ENCODE results near the gene TNFRSF1A.
"Not testable (repeated sequence)": the region's sequence is repeated elsewhere in the genome, so short reads cannot be mapped to it uniquely, and the experiment has no call there.

TNFRSF1A gene

GRCh38 chr12:6355491-6356373, 13.9 kb upstream of the TNFRSF1A start:
- no peak for DNase-seq (ENCODE audit: low spot score)

- no peak for DNase-seq (ENCODE audit: low spot score)
Measured at GRCh38 chr12:6354495-6355393, 12.9 kb upstream of the TNFRSF1A start.

GRCh38 chr12:6352193-6353173, 10.6 kb upstream of the TNFRSF1A start:
- DNase-seq (ENCODE audit: low spot score), result peak; percentile 61

- no peak for DNase-seq (ENCODE audit: low spot score)
Measured at GRCh38 chr12:6351622-6352021, 9.7 kb upstream of the TNFRSF1A start.

DNA sequence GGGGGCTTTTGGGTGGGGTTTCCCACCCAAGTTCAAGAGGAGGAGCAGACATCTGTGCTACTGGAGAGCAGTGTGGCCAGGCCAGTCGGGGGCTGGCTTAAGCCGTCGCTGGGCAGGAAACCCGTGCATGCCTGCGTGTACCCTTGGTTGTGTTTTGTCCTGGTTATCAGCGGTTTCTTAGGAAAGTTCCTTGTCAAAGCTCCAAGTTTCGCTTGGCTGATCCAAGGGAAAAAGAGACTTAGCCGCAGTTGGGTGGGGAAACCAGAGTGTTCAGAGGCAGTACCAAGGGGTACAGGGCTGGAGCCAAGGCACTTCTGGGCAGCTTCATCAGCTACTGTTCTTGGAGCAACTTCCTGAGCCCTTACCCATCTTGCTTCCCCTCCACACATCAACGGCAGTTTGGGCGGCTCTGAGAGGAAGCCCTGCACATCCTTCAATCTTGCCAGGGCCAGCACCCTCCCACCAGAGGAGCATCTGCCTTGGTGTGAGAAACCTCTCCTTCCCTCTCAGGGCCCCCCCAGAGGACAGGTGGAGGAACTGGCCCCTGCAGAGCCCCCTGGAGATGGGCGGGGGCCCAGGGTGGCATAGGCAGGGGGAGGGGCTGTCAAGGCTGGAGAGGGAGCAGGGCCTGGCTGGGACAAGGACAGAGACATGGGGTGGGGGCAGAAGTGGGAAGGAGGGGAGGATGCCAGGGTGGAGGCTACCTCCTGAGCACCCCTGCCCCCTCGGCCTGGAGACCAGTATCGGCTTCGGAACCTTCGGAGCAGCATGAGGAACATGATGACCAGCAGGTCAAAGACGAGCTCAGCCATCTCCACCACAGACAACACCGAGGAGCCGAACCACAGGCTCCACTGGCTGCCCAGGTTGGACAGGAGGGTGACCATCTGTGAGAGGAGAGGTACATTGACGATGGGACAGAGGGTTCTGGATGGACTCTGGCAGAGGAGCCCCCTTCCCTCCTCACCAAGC, 5.8 kb upstream of the TNFRSF1A start:
- DNase-seq (ENCODE audit: low spot score), result no peak

- no peak for DNase-seq (ENCODE audit: low spot score)
Measured at GRCh38 chr12:6346942-6347341, 5.1 kb upstream of the TNFRSF1A start.

DNA sequence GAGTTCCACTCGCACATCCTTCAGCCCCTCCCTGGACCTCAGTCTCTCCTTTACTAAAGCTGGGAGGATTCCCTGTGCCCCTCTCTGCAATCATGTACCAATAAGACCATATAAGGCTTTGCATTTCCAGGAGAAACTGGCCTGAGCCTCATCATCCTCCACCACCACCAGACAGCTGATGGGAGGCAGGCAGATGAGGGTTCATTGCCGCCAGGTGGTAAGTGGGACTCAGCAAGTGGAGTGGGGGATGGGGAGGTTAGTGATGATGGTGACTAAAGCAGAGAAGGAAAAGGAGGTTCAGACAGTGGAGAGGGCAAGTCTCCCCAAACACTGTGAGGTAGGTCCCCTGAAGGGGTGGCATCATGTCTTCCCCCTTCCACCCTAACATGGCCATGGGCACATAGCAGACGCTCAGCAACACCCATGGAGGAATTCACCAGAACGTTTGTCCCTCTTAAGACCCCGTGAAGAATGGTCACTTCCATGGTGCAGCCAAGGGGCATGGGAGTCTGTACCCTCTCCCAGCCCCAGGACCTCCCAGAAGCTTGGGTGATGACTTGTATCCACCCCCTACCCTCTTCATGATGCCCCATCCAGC, 4.5 kb upstream of the TNFRSF1A start:
- DNase-seq (ENCODE audit: low spot score), result no peak

GRCh38 chr12:6345319-6346091, 3.6 kb upstream of the TNFRSF1A start:
- no peak for DNase-seq (ENCODE audit: low spot score)

DNA sequence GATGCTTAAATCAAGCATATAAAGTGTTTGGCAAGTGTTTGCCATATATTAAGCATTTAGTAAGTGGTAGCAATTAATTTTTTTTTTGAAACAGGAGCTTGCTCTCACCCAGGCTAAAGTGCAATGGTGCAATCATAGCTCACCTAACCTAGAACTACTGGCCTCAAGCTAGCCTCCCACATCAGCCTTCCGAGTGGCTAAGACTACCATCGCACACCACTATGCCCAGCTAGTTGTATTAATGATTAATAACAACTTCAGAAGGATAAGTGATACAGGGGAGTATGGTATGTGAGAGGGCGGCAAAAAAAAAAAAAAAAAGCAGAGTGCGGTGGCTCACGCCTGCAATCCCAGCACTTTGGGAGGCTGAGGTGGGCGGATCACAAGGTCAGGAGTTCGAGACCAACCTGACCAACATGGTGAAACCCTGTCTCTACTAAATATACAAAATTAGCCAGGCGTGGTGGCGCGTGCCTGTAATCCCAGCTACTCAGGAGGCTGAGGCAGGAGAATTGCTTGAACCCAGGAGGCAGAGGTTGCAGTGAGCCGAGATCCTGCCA, 2.3 kb upstream of the TNFRSF1A start:
- not testable (repeated sequence) for DNase-seq (ENCODE audit: low spot score)

GRCh38 chr12:6343518-6343917, 1.6 kb upstream of the TNFRSF1A start:
- DNase-seq (ENCODE audit: low spot score), result no peak

GRCh38 chr12:6342140-6342889, 439 bp upstream of the TNFRSF1A start:
- no peak for DNase-seq (ENCODE audit: low spot score)

DNA sequence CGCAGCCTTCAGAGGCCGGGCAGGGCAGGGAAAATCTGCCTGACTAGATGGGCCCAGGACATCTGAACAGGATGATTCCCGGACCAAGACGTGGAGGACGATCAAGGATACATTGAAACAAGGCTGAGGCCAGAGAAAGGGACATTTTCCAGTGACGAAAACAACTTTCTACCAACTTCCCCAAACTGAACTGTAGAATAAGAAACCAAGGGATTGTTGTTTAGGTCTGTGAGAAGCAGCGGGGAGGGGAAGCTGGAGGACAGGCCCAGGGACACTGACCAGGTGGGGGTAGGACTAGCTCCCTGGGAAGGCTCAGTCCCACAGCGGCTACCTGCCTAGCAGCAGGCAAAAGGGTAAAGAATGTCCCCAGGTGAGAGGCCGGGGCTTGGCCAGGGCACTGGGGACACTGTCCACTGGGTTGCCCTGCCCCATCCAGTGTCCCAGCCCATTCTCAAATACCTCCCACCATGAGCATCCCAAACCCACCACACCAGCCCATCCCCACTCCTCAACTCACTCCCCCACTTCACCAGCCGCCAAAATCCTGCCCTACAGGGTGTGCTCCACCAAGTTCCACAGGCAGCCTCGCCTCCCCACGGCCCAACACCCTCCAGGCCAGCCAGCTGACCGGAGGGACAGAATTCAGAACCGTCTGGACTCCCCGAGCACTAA, 995 bp downstream of the TNFRSF1A start:
- DNase-seq (ENCODE audit: low spot score), result peak; percentile 51

DNA sequence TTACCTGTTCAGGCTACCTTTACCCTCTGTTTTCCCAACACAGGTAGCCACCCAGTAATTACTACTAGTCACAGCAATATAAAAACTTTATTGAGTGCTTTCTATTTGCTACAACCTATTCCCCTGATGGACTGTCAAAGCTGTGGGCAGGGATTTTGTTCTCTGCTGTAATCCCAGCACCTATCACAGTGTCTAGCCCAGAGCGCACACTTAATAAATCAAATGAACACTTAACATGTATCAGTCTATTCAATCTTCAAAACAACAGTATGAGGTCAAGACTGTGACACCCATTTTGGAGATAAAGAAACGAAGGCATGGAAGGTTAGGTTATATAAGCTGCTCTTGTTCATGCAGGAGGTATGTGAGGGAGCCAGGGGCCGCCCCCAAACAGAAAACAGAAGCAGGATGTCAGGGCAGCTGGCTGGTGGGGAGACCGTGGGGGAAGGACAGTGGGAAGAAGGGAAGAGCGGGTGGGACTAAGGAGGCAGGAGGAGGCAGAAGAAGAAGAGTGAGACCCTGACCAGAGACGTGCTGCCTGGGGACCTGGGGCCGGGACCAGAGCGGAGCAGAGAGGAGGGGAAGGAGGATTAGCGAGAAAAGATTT, 1.7 kb downstream of the TNFRSF1A start:
- no peak for DNase-seq (ENCODE audit: low spot score)

- no peak for DNase-seq (ENCODE audit: low spot score)
Measured at GRCh38 chr12:6338955-6339354, 2.9 kb downstream of the TNFRSF1A start.

DNA sequence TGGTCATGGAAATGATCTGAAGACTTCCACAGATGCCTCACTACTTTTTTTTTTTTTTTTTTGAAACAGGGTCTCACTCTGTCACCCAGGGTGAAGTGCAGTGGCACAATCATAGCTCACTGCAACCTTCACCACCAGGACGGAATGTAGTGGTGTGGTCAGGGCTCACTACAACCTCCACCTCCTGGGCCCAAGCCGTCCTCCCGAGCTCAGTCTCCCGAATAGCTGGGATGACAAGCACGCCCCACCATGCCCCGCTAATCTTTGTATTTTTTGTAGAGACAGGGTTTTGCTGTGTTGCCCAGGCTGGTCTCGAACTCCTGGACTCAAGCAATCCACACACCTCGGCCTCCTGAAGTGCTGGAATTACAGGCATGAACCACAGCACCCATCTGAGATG, 3.3 kb downstream of the TNFRSF1A start:
- not testable (repeated sequence) for DNase-seq (ENCODE audit: low spot score)

DNA sequence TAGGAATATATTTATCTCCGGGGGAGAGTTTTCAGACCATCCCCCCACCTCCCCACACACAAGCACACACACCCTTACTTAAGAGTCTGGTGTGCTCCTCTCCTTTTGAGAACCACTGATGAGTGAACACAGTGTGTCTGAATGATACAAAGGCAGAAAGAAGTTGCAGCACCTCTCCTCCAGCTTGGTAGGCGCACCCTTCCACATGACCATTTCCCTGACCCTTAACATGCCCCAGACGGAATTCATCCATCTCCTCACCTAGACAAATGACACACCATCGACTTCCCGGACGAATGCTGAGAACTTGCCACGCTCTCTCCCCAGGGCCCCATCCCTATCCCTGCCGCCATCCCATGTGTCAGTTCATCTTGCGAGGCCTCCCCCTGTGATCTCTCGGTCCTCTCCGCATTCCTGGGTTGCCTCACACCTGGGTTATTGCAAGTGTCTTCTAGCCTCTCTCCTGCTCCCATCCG, 3.9 kb downstream of the TNFRSF1A start:
- DNase-seq (ENCODE audit: low spot score), result no peak
